MM.1S (cell line): Measurements from ENCODE around the gene HOXC11.

ENCODE experiments used
- CTCF ChIP-seq: fragments of 300-600 bp; sonication (generic); IDR thresholded peaks from 2 replicates; pipeline ENCODE4 v1.5.1; 2016; ENCODE audit warnings: antibody characterized with exemption, low read length, mixed read lengths
- EZH2 ChIP-seq: fragments of 300-600 bp; sonication (generic); optimal IDR thresholded peaks from 2 replicates; pipeline ENCODE3; 2017; ENCODE audit warnings: low read depth, mild to moderate bottlenecking, antibody characterized with exemption, low read length, mixed read lengths
- EZH2phosphoT487 ChIP-seq: fragments of 300-600 bp; sonication (generic); IDR thresholded peaks from 2 replicates; pipeline ENCODE4 v1.6.1; 2018; ENCODE audit warnings: antibody characterized with exemption, low read length

- TF ChIP-seq CTCF, result no peak
- no peak for TF ChIP-seq EZH2phosphoT487
- no peak for TF ChIP-seq EZH2
Observed at GRCh38 chr12:53939141-53940108, 33.5 kb upstream of the HOXC11 start.
